ENCODE data around the gene VBP1.

DNA sequence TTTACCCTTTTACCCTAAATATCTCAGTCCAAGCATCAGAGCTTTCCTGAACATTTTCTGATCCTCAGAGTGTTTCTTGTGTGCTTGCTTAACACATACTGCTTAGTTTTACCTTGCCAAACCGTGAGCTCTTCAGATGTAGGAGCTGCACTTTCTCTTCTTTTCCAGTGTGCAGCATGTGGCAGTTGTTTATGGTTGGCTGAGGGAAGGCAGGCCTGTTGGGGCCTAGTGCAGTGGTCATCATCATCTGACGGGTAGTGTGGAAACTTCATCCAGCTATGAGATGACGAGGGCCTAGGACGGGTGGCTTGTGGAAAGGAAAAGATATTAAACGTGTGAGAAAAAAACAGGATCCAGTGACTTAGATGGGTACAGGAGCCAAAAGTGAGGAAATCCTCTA, 21.5 kb downstream of the VBP1 start:
- TF ChIP-seq, protein P1, sequence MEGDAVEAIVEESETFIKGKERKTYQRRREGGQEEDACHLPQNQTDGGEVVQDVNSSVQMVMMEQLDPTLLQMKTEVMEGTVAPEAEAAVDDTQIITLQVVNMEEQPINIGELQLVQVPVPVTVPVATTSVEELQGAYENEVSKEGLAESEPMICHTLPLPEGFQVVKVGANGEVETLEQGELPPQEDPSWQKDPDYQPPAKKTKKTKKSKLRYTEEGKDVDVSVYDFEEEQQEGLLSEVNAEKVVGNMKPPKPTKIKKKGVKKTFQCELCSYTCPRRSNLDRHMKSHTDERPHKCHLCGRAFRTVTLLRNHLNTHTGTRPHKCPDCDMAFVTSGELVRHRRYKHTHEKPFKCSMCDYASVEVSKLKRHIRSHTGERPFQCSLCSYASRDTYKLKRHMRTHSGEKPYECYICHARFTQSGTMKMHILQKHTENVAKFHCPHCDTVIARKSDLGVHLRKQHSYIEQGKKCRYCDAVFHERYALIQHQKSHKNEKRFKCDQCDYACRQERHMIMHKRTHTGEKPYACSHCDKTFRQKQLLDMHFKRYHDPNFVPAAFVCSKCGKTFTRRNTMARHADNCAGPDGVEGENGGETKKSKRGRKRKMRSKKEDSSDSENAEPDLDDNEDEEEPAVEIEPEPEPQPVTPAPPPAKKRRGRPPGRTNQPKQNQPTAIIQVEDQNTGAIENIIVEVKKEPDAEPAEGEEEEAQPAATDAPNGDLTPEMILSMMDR (conservative IDR thresholded peaks at IDR 0.05; ENCODE audit: low read depth, low read length): no peak
- no peak for TF ChIP-seq EZH2 (IDR thresholded peaks at IDR 0.05; ENCODE audit: low read length, unreplicated experiment)

Data from PC-3 (cell line).